GM12872 (cell line): ENCODE results near the gene CBX3.

Source experiments
- CTCF ChIP-seq: IDR thresholded peaks from 3 replicates; pipeline ENCODE4 v1.5.1; 2011; ENCODE audit warnings: low read depth, mild to moderate bottlenecking, low read length, moderate library complexity; ENCODE audit not compliant: insufficient read depth

The CBX3 gene

GRCh38 chr7:26185131-26185843 lies 16.3 kb upstream of the CBX3 start:
- no peak for TF ChIP-seq CTCF

GRCh38 chr7:26185844-26186180 lies 15.7 kb upstream of the CBX3 start:
- TF ChIP-seq CTCF, result no peak

- TF ChIP-seq CTCF, result no peak
These were observed 14.9 kb upstream of the CBX3 start for GRCh38 chr7:26186364-26187311.

GRCh38 chr7:26187380-26188205 lies 14.0 kb upstream of the CBX3 start:
- TF ChIP-seq CTCF, result no peak

- no peak for TF ChIP-seq CTCF
These were observed 13.2 kb upstream of the CBX3 start for GRCh38 chr7:26188206-26188956.

GRCh38 chr7:26188957-26189541 lies 12.5 kb upstream of the CBX3 start:
- no peak for TF ChIP-seq CTCF
